Measurements from ENCODE around the gene SLC9B1.

Gene SLC9B1

DNA sequence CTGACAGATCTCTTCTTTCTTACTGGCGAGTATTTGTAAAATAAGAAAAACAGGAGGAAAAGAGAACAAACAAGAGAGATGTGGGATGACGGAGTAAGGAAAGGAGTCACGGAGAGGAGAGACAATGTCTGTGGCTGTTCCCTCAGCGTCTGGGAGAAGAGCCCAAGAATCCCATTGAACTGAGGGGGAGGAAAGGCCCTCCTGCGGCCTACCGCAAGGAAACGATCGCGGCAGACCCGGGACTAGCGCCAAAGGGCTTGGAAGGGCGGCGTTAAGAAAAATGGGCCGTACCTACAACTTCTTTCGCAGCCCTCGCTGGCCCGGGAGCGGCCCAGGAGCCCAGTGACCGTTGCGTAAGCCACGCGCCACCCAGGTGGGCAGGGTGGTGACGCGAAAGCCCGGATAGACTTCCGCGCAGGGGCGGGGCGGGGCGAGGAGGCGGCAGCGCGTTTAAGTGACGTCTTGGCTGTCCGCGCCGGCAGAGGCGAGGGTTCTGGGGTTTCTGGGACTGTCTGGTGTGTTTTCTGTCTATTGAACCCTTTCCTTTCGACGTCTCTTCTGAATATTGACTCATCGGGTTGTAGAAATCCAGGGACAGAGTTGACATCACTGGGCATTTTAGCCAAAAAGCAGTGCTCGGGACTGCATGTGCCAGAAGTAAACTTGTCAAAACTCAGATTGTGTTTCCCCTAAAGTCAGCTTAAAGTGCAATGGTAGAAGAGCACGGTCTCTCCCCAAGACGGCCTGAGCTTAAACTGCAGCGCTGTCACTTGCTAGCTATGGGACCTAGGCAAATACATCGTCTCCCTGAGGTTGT lies at the start of gene SLC9B1:
Gene SLC9B1 (minus strand): TSS at position 398 of the 817 bp plus-strand sequence. CDS start 27,994 bp downstream, outside the sequence.
- no peaks in the 10 kb centered on the region for H3K27me3 ChIP-seq (ENCODE audit: control insufficient read depth, insufficient read depth, low read length)
- no peaks in the 10 kb centered on the region for H3K36me3 ChIP-seq (ENCODE audit: control insufficient read depth, insufficient read depth, low read length)
- peak within 1 kb of the TSS; percentile 66 for H3K4me3 ChIP-seq (ENCODE audit: low read length)
- peaks cover 5% of the 10 kb centered on the region for H3K4me1 ChIP-seq (ENCODE audit: control insufficient read depth, insufficient read depth, low read length)
- peak within 1 kb of the TSS; percentile 60 for H3K9ac ChIP-seq (ENCODE audit: low read length)
- H3K27ac ChIP-seq (ENCODE audit: low read depth, low read length) = peak within 1 kb of the TSS; percentile 93

- no peaks in the 10 kb centered on the region for H3K27me3 ChIP-seq (ENCODE audit: control insufficient read depth, insufficient read depth, low read length)
These were observed 48.5 kb upstream of the SLC9B1 start for GRCh38 chr4:103067841-103068547.

DNA sequence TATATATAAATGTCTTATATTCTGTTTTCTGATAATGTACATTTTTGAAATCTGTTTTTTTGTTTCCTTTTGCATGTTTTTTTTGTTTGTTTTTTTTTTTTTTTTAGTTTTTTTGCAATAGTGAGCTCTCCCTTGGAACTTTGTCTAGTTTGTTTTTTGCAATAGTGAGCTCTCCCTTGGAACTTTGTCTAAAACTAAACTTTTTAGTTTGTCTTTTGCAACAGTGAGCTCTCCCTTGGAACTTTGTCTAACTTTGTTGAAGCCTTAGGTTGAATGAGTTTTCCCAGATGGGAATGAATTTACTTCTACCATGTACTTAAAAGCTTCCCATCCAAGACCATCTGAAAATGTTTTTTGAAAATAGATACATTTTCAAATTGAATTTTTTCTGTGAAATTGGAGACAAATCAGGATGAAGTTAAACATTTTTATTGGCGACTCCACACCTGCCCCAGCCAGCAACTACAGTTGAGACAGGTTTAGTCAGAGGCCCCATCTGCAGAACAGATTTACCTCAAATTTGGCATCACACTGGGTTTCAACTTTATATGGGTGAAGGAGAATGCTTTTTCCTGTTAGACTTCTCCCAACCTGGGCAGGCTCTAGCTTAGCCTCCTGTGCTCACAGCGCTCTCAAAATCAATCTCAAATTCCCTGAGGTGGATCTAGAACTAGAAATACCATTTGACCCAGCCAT lies 41.1 kb upstream of the SLC9B1 start:
- no peaks in the 10 kb centered on the region for H3K36me3 ChIP-seq (ENCODE audit: control insufficient read depth, insufficient read depth, low read length)
- no peaks in the 10 kb centered on the region for H3K4me1 ChIP-seq (ENCODE audit: control insufficient read depth, insufficient read depth, low read length)
- H3K9ac ChIP-seq (ENCODE audit: low read length) = no peak overlapping the region

More at GRCh38 chr4:103067841-103068547, 48.5 kb upstream of the SLC9B1 start:
- H3K9ac ChIP-seq (ENCODE audit: low read length) = no peak overlapping the region
- no peaks in the 10 kb centered on the region for H3K4me1 ChIP-seq (ENCODE audit: control insufficient read depth, insufficient read depth, low read length)
- H3K27ac ChIP-seq (ENCODE audit: low read depth, low read length) = no peak overlapping the region
- no peaks in the 10 kb centered on the region for H3K36me3 ChIP-seq (ENCODE audit: control insufficient read depth, insufficient read depth, low read length)
- no peak overlapping the region for H3K4me3 ChIP-seq (ENCODE audit: low read length)

DNA sequence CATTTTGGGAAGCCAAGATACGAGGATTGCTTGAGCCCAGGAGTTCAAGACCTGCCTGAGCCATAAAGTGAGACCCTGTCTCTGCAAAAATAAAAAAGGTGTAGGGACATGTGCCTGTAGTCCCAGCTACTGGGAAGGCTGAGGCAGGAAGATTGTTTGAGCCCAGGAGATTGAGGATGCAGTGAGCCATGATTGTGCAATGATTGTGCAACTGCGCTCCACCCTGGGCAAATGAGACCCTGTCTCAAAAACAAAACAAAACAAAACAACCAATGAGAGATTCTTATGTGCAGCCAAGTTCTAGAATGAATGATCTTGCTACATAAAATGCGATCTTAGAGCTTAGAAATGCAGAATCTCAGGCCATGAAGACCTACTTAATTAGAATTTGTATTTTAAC lies 34.5 kb upstream of the SLC9B1 start:
- Histone ChIP-seq H3K27me3 (ENCODE audit: control insufficient read depth, insufficient read depth, low read length) (no peaks in the 10 kb centered on the region), H3K4me1 (ENCODE audit: control insufficient read depth, insufficient read depth, low read length) (no peaks in the 10 kb centered on the region), H3K27ac (ENCODE audit: low read depth, low read length) (no peak overlapping the region), H3K4me3 (ENCODE audit: low read length) (no peak overlapping the region), H3K36me3 (ENCODE audit: control insufficient read depth, insufficient read depth, low read length) (no peaks in the 10 kb centered on the region), H3K9ac (ENCODE audit: low read length) (no peak overlapping the region)

More for the DNA sequence above, 41.1 kb upstream of the SLC9B1 start:
- H3K27me3 ChIP-seq (ENCODE audit: control insufficient read depth, insufficient read depth, low read length) = no peaks in the 10 kb centered on the region
- no peak overlapping the region for H3K27ac ChIP-seq (ENCODE audit: low read depth, low read length)
- no peak overlapping the region for H3K4me3 ChIP-seq (ENCODE audit: low read length)

DNA sequence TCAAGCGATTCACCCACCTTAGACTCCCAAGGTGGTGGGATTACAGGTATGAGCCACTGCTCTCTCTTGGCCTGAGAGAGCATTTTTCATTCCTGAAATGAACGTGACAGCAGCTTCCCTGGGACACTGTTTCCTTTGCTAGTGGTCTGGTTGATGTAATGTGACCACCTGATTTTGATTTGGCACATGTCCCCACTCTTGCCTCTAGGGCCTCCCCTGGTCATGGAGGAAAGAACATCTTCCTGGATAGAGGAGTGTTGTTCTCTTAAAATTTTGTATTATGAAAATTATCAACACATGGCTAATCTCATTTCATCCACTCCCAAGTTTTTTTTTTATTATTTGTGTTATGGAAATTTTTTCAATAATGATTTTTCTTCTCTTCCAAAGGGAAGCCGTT lies 33.3 kb upstream of the SLC9B1 start:
- H3K4me1 ChIP-seq (ENCODE audit: control insufficient read depth, insufficient read depth, low read length) = no peaks in the 10 kb centered on the region

GRCh38 chr4:103052145-103052544 lies 32.6 kb upstream of the SLC9B1 start:
- Histone ChIP-seq H3K27me3 (ENCODE audit: control insufficient read depth, insufficient read depth, low read length) (no peaks in the 10 kb centered on the region), H3K9ac (ENCODE audit: low read length) (no peak overlapping the region), H3K4me1 (ENCODE audit: control insufficient read depth, insufficient read depth, low read length) (no peaks in the 10 kb centered on the region), H3K36me3 (ENCODE audit: control insufficient read depth, insufficient read depth, low read length) (no peaks in the 10 kb centered on the region), H3K27ac (ENCODE audit: low read depth, low read length) (no peak overlapping the region), H3K4me3 (ENCODE audit: low read length) (no peak overlapping the region)

More for the DNA sequence above, 33.3 kb upstream of the SLC9B1 start:
- Histone ChIP-seq H3K27me3 (ENCODE audit: control insufficient read depth, insufficient read depth, low read length) (no peaks in the 10 kb centered on the region), H3K27ac (ENCODE audit: low read depth, low read length) (no peak overlapping the region), H3K9ac (ENCODE audit: low read length) (no peak overlapping the region), H3K36me3 (ENCODE audit: control insufficient read depth, insufficient read depth, low read length) (no peaks in the 10 kb centered on the region), H3K4me3 (ENCODE audit: low read length) (no peak overlapping the region)

- Histone ChIP-seq H3K27ac (ENCODE audit: low read depth, low read length) (no peak overlapping the region), H3K4me3 (ENCODE audit: low read length) (no peak overlapping the region), H3K27me3 (ENCODE audit: control insufficient read depth, insufficient read depth, low read length) (no peaks in the 10 kb centered on the region), H3K4me1 (ENCODE audit: control insufficient read depth, insufficient read depth, low read length) (peaks cover 4% of the 10 kb centered on the region), H3K9ac (ENCODE audit: low read length) (no peak overlapping the region), H3K36me3 (ENCODE audit: control insufficient read depth, insufficient read depth, low read length) (no peaks in the 10 kb centered on the region)
These were observed 31.4 kb upstream of the SLC9B1 start for GRCh38 chr4:103050736-103051436.

GRCh38 chr4:103046416-103047290 lies 27.1 kb upstream of the SLC9B1 start:
- Histone ChIP-seq H3K4me1 (ENCODE audit: control insufficient read depth, insufficient read depth, low read length) (peaks cover 4% of the 10 kb centered on the region), H3K27me3 (ENCODE audit: control insufficient read depth, insufficient read depth, low read length) (no peaks in the 10 kb centered on the region), H3K9ac (ENCODE audit: low read length) (no peak overlapping the region), H3K4me3 (ENCODE audit: low read length) (no peak overlapping the region), H3K27ac (ENCODE audit: low read depth, low read length) (no peak overlapping the region), H3K36me3 (ENCODE audit: control insufficient read depth, insufficient read depth, low read length) (no peaks in the 10 kb centered on the region)

DNA sequence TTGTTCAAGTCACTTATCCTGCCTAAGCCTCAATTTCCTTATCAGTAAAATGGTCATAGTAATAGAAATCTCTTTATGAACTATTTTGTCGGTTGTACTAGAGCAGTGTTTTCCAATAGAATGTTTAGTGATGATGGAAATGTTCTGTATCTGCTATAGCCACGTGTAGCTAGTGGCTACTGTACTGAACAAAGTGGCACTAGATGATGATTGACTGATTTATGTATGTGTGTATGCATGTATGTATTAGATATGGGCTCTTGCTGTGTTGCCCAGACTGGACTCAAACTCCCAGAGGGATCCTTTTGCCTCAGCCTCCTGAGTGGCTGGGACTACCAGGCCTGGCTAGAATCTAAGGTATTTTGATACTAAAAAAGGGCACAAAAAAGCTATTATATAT lies 24.7 kb upstream of the SLC9B1 start:
- Histone ChIP-seq H3K4me1 (ENCODE audit: control insufficient read depth, insufficient read depth, low read length) (peaks cover 4% of the 10 kb centered on the region), H3K4me3 (ENCODE audit: low read length) (no peak overlapping the region), H3K9ac (ENCODE audit: low read length) (no peak overlapping the region), H3K27me3 (ENCODE audit: control insufficient read depth, insufficient read depth, low read length) (no peaks in the 10 kb centered on the region), H3K36me3 (ENCODE audit: control insufficient read depth, insufficient read depth, low read length) (no peaks in the 10 kb centered on the region), H3K27ac (ENCODE audit: low read depth, low read length) (no peak overlapping the region)

- Histone ChIP-seq H3K27me3 (ENCODE audit: control insufficient read depth, insufficient read depth, low read length) (no peaks in the 10 kb centered on the region), H3K36me3 (ENCODE audit: control insufficient read depth, insufficient read depth, low read length) (no peaks in the 10 kb centered on the region), H3K9ac (ENCODE audit: low read length) (no peak overlapping the region), H3K4me3 (ENCODE audit: low read length) (no peak overlapping the region), H3K4me1 (ENCODE audit: control insufficient read depth, insufficient read depth, low read length) (no peaks in the 10 kb centered on the region), H3K27ac (ENCODE audit: low read depth, low read length) (no peak overlapping the region)
These were observed 16.7 kb upstream of the SLC9B1 start for GRCh38 chr4:103036169-103036568.

DNA sequence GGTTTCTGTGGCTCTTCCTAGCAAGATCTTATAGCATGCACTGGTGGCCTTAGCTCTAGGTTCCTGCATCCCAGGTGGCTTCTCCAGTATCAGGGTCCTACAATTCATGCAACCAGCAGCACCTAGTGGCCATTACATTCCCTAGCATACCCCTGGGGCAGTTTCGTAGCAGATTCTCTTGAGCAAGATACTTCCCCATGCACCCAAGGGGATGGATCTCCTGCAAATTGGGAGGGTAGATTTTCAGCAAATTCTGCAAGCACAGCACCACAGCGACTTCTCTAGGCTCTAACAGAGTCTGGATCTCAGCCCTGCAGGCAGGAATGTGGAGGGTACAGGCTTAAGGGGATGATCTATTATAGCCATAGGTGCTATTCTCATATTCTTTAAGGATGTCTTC lies 13.1 kb upstream of the SLC9B1 start:
- Histone ChIP-seq H3K27ac (ENCODE audit: low read depth, low read length) (no peak overlapping the region), H3K4me1 (ENCODE audit: control insufficient read depth, insufficient read depth, low read length) (no peaks in the 10 kb centered on the region), H3K27me3 (ENCODE audit: control insufficient read depth, insufficient read depth, low read length) (no peaks in the 10 kb centered on the region), H3K36me3 (ENCODE audit: control insufficient read depth, insufficient read depth, low read length) (no peaks in the 10 kb centered on the region), H3K9ac (ENCODE audit: low read length) (no peak overlapping the region), H3K4me3 (ENCODE audit: low read length) (no peak overlapping the region)

All from rectal smooth muscle tissue (tissue), 1 donor.